Measurements from ENCODE around the gene NMNAT2. TPM values are rescaled to one million over a fixed set of nuclear protein-coding genes. Genes with fewer than 3 reads are reported as not detected.
"Not testable (repeated sequence)": the region's sequence is repeated elsewhere in the genome, so short reads cannot be mapped to it uniquely, and the experiment has no call there.

Gene NMNAT2
- total RNA-seq, 1 experiment from 2014 or later, result 8.2 TPM

DNA sequence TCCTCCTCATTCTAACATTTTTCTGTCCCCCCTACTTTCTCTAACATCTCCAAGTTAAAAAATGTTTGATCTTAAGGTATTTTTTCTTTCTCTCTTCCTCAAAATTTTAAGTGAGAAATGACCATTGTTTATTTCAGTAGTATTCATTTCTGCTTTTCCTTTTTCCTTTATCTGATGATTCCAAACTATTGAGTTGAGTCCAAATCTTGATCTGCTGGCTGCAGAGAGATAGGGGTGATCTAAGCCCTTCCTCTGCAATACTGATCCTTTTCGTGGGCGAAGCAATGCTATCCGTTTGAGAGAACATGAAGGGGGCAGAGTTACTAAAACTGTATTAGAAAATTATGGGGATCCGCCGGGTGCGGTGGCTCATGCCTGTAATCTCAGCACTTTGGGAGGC lies 516 bp upstream of the NMNAT2 start:
- no peak for DNase-seq (ENCODE audit: low read depth)

DNA sequence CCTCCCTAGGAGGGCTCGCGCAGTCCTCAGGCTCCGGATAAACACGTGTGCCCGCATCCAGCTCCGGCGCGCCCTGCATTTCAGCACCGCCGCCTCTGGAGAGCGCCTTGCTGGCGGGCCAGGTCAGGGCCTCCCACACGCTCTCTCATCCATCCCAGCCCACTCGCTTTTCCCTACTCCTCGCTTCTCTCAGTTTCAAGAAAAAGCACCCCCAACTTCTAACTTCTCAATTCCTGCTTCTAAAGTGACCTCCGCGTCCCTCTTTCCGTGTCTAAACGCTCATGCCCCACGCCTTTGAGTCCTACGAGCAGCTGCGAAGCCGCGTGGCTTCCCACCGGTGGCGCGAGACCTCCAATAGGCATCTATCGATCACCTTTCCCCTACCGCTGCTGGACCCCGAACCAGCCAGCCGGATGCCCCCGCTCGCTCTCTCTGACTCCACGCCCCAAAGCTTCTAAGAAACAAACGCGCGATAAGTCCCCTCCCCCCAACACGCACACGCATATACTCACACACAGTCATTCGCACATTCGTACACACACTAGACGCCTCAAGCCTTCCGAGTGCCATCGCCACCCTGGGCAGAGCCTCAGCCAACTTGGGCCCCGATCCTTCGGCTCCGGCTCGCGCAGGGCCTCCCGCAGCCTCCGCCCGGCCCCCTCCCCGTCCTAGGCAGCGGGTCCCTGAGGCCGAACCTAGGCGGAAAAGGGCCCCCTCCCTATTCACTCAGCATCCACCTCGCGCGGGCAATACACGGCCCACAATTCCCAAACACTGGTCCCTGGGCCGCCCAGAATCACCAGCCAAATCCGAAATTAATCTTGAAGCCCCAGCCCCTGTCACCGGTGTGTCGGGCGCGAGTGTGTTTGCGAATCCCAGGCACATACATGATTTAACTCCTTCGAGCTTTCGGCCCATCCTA lies 1.1 kb downstream of the NMNAT2 start:
- DNase-seq (ENCODE audit: low read depth), result peak; percentile 39

DNA sequence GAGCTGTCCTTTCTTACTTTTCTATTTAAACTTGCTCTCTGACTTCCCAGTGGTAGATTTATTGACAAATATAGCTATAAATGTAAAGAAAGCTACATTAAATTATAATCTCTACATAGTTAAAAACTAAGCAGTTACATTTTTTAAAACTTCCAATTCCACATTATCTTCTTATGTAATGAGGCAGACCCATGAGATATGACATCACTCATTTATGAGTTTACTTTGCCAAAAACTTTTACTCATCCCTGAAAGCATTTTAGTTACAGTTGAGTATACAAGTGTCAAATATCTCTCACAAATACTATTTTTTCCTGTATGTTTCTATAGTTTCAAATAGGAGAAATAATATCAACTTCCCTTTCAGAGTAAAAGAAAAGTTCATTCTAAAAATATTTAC lies 3.8 kb downstream of the NMNAT2 start:
- DNase-seq (ENCODE audit: low read depth), result no peak

DNA sequence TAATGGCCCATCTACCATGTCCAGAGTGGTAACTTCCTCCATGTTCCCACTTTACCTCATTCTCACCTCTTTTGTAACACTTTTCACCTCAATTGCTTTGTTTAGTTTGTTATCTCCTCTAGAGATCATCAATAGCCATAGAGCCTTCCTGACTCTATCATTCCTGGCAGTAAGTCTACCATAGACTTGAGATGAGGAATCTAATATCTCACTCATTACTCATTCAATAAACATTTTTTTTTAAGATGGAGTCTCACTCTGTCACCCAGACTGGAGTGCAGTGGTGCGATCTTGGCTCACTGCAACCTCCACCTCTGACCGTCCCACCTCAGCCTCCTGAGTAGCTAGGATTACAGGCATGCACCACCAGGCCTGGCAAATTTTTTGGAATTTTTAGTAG lies 7.1 kb downstream of the NMNAT2 start:
- peak; percentile 44 for DNase-seq (ENCODE audit: low read depth)

DNA sequence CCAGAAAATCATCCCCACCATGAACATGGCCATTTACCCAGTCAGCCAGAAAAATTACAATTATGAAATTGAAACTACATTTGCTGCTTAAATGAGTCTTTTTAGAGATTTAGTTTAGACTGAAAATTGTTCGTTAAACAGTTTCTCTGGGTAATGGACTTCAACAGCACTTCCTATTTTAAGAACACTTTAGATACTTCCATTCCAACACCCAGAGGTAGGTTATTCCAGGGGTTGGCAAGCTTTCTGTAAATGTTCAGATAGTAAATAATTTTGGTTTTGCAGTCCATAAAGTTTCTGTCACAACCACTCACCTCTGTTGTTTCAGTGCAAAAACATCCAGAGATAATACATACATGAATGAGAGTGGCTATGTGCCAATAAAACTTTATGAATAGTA lies 10.2 kb downstream of the NMNAT2 start:
- no peak for DNase-seq (ENCODE audit: low read depth)

DNA sequence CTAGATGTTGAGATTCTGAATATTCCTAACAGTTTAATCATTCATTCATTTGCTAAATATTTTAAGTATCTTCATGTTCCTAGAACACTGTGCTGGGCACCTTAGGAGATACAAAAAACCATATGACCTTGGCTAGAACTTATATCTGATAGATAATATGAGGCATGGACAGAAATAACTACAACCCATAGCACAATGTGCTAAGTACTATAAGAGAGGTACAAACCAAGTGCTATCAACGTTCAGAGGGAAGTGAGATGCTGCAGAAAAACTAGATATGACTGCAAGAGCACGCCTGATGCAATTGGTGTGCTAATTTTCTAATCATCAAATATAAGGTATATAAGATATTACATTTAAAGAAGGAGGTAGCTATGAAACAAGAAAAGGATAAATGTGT lies 10.7 kb downstream of the NMNAT2 start:
- DNase-seq (ENCODE audit: low read depth), result no peak

DNA sequence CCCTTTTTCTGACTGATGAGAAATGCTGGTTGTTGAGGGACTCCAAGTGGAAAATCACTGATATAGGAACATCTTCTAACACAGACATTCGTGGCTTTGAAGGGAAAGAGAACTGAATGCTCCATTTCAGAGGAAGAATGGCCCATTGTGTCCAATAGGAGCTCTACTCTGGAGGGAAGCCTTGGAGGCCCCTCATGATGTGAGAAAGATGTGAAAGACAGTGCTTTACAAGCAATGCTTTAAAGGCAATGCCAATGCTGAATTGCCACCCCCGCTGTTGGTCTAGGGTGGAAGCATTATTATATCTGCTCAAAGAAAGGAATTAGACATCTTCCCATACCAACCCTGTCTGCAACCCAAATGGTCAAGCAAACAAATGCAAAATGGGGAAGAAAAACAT lies 13.7 kb downstream of the NMNAT2 start:
- no peak for DNase-seq (ENCODE audit: low read depth)

DNA sequence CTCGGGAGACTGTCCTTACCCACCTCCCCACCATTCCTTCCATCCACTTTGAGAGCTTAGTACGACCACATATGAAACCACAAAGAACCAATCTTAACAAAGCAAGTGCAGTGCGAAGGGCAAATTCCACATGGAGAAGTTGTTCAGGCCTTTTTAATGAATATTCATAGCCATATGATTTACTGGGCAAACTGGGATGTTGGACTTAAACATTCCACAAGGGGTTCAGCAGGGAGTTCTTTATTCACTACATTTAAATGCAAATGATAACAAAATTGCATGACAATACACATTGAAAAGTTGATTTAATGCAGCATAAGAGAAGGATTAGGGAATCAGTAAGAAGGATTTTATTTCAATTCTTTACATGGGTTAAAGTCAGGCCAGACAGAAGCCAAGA lies 14.7 kb downstream of the NMNAT2 start:
- DNase-seq (ENCODE audit: low read depth), result no peak

DNA sequence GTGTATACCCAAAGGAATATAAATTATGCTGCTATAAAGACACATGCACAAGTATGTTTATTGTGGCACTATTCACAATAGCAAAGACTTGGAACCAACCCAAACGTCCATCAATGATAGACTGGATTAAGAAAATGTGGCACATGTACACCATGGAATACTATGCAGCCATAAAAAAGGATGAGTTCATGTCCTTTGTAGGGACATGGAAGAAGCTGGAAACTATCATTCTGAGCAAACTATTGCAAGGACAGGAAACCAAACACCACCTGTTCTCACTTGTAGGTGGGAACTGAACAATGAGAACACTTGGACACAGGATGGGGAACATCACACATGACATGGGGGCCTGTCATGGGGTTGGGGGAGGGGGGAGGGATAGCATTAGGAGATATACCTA lies 16.6 kb downstream of the NMNAT2 start:
- not testable (repeated sequence) for DNase-seq (ENCODE audit: low read depth)

DNA sequence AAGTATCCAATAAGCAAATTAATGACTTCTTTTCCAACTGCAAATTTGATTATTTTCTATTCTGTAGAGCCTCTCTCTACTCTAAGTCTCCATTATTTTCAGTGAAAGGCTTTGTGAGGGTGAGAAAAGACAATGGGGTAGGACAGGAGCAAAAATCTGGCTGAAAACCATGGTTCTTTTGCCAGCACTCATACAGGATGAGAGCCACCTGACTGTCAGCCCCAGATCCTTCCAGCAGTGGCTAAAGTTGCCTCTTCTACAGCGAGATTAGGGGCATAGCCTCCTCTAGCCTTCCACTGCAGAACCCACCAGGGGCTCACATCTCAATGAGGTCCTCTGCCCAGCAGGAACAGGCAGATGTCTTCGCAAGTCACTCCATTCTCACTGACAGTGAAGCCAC lies 23.7 kb downstream of the NMNAT2 start:
- DNase-seq (ENCODE audit: low read depth), result no peak

DNA sequence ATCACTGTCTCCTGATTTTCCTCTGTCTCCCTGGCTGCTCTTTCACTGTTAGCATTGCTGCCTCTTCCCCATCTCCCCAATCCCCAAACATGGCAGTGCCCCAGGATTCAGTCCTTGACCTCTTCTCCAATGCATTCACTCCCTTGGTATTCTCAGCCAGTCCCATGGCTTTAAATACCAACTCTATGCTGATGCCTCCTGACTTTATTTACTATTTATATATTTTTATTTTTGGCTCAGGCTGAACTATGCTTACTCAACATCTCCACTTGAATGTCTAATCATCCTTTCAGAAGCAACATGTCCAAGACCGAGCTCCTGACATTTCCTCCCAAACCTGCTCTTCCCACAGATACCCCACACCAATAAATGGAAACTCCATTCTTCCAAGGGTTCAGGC lies 26.3 kb downstream of the NMNAT2 start:
- DNase-seq (ENCODE audit: low read depth), result no peak

DNA sequence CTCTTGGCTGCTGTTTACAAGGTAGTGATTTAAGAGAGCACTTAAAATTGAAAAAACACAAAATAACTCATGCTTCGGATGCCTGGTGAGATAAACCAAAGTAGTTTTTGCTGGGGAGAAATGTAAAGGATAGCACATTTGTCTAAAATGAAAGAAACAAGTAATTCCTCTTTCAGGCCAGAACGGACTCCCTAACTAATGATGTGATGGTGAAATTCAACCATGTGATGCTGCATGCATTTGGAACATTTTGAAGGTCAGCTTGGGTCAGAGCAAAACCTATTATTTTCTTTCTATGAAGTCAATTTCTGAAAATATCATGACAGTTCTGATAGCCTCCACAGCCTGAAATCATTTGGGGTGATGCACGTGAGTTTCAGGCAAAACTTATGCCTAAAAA lies 27.6 kb downstream of the NMNAT2 start:
- DNase-seq (ENCODE audit: low read depth), result no peak

DNA sequence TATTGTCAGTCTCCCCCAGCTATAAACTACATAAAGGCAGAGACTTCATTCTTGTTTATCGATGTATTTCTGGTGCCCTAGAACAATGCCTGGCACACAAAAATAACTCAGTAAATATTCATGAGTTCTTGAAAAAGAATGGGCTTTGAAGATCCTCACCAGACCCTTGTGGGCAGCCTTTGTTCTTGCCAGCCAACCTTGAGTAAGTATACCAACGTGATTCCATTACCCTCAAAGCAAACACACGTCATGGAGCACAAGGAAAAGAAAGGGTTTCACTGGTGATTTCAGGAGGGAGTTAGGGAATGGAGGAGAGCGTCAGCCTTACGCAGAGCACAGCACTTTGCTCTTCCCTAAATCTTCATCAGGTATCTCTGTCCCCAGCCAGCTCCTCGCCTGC lies 29.4 kb downstream of the NMNAT2 start:
- DNase-seq (ENCODE audit: low read depth), result no peak

DNA sequence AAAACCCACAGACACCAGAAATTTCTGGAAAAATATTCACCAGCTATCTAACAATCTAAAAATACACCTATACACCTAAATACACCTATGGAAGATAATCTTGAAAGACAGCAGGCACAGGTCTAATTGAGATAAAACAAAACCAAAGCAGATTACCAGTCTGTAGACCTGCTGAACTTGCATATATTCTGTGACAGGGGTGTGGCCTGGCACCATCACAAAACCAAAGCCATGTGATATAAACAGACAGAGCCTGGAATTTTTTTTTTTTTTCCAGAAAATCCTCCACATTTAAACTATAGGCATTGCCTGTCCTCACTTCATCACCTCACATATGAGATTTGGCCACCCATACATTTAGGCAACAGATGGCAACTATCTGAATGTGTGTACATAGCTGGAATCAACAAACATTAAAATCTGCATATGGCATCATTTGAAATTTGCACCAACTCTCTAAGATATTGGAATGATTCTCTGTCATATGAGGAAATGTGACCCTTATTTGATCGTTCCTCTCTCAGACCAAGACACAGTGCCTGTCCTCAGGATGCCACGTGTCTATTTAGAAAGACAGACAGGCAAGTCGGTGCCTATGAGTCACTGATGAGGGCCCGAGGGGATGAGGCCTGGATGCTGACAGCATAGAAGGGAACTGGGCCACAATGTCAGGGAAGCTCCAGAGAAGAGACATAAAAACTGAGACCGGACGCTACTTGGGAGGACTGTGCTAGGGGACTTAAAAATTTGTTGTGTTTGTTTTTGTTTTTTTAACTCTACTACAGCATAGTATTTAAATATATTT lies 32.6 kb downstream of the NMNAT2 start:
- peak; percentile 57 for DNase-seq (ENCODE audit: low read depth)

DNA sequence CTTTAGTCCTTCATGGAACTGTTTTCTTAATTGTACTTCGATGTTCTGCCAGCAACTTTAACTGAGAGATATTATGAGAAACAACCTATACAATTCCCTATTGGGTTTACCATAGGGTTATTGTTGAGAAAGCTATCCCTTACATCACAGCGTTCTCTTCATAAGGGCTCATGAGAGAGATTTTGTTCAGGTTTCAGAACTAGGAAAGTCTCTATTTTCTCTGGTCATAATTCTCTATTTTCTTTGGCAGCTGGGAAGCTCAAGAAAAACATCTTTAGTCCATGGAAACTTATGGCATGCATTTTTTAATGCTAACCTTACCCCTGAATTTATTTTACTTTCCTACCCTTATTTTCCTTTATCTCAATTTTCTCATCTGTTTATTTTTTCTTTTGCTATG lies 38.2 kb downstream of the NMNAT2 start:
- DNase-seq (ENCODE audit: low read depth), result no peak

DNA sequence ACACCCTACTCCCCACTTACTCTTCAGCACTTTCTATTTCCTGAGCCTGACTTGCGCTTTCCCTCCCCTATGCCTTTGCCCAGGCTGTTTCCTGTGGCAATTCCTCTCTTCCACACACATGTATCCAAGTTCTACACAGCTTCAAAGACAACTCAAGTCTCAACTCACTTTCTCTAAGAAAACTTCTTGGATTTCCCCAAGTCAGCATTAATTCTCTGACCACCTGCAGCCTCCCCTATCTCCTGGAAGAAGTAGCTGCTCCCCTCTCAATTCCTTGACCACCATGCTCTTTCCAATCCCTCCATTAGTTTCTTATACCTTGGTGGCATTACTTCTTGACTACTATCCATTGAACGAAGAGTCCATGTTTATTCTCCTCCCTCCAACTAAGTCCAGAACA lies 42.8 kb downstream of the NMNAT2 start:
- no peak for DNase-seq (ENCODE audit: low read depth)

DNA sequence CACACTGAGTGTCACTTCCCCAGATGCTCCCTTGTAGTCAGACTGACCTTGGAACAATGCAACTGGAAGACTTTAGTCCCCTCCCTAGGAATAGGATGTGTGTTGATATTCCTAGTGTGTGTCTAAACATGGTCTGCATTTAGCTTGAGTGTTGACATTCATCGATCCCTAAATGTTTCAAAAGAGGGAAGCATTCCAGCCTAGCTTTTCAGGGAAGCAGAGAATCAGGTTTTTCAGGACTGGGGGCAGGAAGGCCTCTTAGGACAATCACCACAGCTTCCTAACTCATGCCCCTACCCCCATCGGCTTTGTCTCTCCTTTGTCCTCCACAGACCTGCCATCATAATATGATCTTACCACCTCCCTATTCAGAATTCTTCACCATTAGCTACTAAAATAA lies 43.4 kb downstream of the NMNAT2 start:
- no peak for DNase-seq (ENCODE audit: low read depth)

DNA sequence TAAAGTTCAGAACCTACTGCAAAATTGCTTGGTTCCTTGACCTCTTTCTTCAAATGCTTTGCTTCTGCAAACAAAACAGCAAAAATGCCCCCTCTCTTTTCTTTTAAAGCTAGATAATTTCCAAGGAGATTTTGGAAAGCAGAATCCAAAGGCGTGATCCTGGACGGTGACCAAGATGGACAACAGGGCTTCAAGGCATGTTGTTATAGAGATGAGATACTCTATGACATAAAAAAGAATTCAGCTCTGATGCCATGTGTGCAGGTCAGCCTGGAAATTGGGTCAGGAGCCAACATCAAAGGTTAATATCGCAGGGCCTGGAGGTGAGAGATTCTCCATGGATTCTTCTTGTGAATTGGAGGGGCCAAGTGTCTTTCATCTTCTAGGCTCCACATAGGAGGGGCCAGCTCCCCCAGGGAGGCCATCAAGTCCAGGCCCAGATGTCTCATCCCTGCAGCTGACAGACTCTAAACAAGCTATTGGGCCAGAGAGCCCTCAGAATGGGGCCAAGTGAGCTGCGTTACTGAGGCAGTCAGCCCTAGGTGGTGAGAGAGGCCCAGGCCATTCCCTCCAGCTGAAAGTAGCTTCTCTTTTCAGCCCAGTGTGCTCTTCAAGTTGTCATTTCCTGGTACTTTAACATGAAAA lies 45.5 kb downstream of the NMNAT2 start:
- no peak for DNase-seq (ENCODE audit: low read depth)

DNA sequence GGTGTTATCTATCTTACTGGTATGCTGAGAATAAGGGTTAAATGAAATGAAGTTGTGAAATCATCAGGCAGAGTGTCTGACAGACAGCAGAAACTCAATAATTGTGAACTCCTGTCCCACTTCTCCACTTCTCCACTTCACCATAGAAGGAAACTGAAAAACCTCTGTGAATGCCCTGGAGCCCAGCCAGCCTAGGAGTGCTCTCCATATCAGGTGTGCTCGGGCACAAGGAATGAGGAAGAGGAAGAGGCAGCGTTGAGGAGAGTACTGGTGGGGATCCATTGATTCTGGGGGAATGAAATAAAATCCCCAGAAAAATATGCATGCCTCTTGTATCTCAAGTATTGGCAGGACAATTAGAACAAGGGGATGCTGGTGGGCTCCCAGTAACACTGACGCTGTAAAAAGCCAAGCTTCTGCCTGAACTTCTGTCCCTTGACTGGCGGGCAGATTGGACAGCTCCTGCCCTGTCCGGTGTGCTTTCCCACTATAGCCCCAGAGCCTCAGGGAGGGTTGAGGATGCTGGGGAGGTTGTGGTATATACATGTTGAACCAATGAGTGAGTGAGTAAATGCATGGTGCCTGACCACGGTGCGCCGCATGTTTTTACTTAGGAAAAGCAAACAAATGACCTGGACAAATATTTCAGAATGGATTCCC lies 47.7 kb downstream of the NMNAT2 start:
- no peak for DNase-seq (ENCODE audit: low read depth)

DNA sequence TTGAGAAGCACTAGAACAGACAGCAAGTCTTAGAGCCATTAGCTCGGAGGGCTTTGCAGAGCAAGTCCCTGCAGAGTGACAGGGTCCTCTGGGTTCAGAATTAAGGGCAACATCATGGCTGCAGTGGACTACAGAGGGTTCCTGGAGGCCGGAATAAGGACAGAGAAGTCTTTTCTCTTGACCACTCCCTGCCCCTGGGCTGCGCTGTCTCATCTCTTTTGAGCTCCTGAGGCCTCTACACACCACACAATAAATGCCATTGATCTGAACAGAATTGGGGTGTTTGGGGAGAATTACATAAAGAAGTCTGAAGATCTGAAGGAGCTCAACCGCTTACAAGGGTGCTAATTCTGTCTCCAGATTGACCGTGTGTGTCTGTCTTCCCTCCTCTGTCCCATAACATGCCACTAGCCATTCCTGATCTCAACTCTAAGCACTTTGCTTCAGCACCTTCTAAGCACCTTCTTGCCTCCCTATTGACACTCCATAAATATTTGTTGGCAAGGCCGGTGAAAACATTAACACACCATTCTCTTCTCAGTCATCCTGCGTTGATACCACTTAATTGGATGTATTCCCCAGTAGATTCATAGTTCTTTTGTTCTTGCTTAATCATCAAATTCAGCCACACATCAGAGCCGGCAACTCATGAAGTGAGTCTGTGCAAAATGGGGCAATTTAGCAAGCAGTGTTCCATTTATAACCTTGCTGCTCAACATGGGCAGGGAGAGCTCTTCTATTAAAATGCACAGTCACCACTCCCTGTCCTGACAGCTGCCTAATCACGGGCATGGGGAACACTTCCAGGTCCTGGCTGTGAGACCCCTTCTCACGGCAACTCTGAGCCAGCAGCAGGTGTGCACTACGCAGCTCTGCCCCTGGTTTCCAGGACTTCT lies 49.7 kb downstream of the NMNAT2 start:
- no peak for DNase-seq (ENCODE audit: low read depth)

DNA sequence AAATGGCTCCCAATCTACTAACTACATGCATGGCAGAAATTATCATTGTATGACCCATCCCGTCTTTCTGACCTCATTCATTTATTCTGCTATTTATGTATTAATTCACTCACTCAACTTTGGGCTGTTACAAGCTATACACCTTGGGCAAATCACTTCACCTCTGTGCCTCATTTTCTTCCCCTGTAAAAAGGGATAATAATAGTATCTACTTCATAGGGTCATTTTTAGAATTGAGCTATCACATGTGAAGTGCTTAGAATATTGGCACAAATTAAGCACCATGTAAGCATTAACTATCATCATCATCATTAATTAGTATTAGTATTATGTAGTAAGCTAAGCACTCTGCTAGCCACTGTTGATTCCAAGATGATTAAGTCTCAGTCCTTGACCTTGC lies 52.1 kb downstream of the NMNAT2 start:
- no peak for DNase-seq (ENCODE audit: low read depth)

Data from M059J (cell line).